ENCODE data around the gene ABLIM3. TPM values are rescaled to one million over a fixed set of nuclear protein-coding genes. Genes with fewer than 3 reads are reported as not detected.

The ABLIM3 gene
- 89.7 TPM for polyA plus RNA-seq (ENCODE audit: insufficient read length)

- no peak for DNase-seq (ENCODE audit: low read depth)
These were observed at the start of gene ABLIM3 for GRCh38 chr5:149141224-149141956. ABLIM3 (plus strand) TSS chr5:149141493; CDS start chr5:149142096, 603 bp downstream.

GRCh38 chr5:149093625-149094024, 47.7 kb upstream of the ABLIM3 start:
- DNase-seq (ENCODE audit: low read depth), result no peak

- DNase-seq (ENCODE audit: low read depth), result no peak
These were observed 46.3 kb upstream of the ABLIM3 start for GRCh38 chr5:149094996-149095395.

- DNase-seq (ENCODE audit: low read depth), result no peak
These were observed 41.4 kb upstream of the ABLIM3 start for GRCh38 chr5:149099920-149100319.

GRCh38 chr5:149100331-149100730, 41.0 kb upstream of the ABLIM3 start:
- no peak for DNase-seq (ENCODE audit: low read depth)

GRCh38 chr5:149108651-149109280, 32.5 kb upstream of the ABLIM3 start:
- DNase-seq (ENCODE audit: low read depth), result no peak

GRCh38 chr5:149110406-149110805, 30.9 kb upstream of the ABLIM3 start:
- no peak for DNase-seq (ENCODE audit: low read depth)

- no peak for DNase-seq (ENCODE audit: low read depth)
These were observed 27.6 kb upstream of the ABLIM3 start for GRCh38 chr5:149113669-149114068.

GRCh38 chr5:149114403-149115312, 26.6 kb upstream of the ABLIM3 start:
- DNase-seq (ENCODE audit: low read depth), result peak; percentile 28

GRCh38 chr5:149117970-149118369, 23.3 kb upstream of the ABLIM3 start:
- DNase-seq (ENCODE audit: low read depth), result no peak

GRCh38 chr5:149118463-149118862, 22.8 kb upstream of the ABLIM3 start:
- no peak for DNase-seq (ENCODE audit: low read depth)

GRCh38 chr5:149121145-149121544, 20.1 kb upstream of the ABLIM3 start:
- no peak for DNase-seq (ENCODE audit: low read depth)

- no peak for DNase-seq (ENCODE audit: low read depth)
These were observed 18.1 kb upstream of the ABLIM3 start for GRCh38 chr5:149123211-149123610.

GRCh38 chr5:149125386-149125891, 15.9 kb upstream of the ABLIM3 start:
- no peak for DNase-seq (ENCODE audit: low read depth)

GRCh38 chr5:149126906-149127305, 14.4 kb upstream of the ABLIM3 start:
- DNase-seq (ENCODE audit: low read depth), result no peak

GRCh38 chr5:149127394-149127955, 13.8 kb upstream of the ABLIM3 start:
- no peak for DNase-seq (ENCODE audit: low read depth)

- no peak for DNase-seq (ENCODE audit: low read depth)
These were observed 13.0 kb upstream of the ABLIM3 start for GRCh38 chr5:149128023-149128875.

GRCh38 chr5:149129181-149129580, 12.1 kb upstream of the ABLIM3 start:
- no peak for DNase-seq (ENCODE audit: low read depth)

- no peak for DNase-seq (ENCODE audit: low read depth)
These were observed 11.0 kb upstream of the ABLIM3 start for GRCh38 chr5:149130121-149130914.

GRCh38 chr5:149132474-149132873, 8.8 kb upstream of the ABLIM3 start:
- DNase-seq (ENCODE audit: low read depth), result no peak
